Stimulated activated effector memory CD8-positive, alpha-beta T cell treated with anti-CD3 and anti-CD28 coated beads, Interleukin-12 subunit alpha, Interleukin-12 subunit beta, amount 100 ng/mL, for 72 hours (primary cell): ENCODE measurements around the gene IMMP2L.

Experiments used
- ATAC-seq: fragments of 150-1000 bp; cut with Tn5 transposase; 2 replicates; pipeline ENCODE4 v1.10.0; 2021
- DNase-seq, 2 donors: peaks; one replicate each; pipeline ENCODE4 v3.0.0; 2021 to 2022; ENCODE audit warnings: low spot score in 2 of 2
- H3K27ac Mint-ChIP-seq: one replicate; pipeline ENCODE4 v1.8.0; 2022; ENCODE audit warnings: mild to moderate bottlenecking, mixed read lengths
- H3K36me3 Mint-ChIP-seq: one replicate; pipeline ENCODE4 v1.8.0; 2022; ENCODE audit warnings: mild to moderate bottlenecking, mixed read lengths
- H3K4me1 Mint-ChIP-seq: one replicate; pipeline ENCODE4 v1.8.0; 2022; ENCODE audit warnings: mixed read lengths
- H3K4me3 Mint-ChIP-seq: one replicate; pipeline ENCODE4 v1.8.0; 2022; ENCODE audit warnings: mild to moderate bottlenecking, mixed read lengths
- H3K9me3 Mint-ChIP-seq: one replicate; pipeline ENCODE4 v1.8.0; 2022; ENCODE audit warnings: mixed read lengths

IMMP2L gene

GRCh38 chr7:110857106-110857505 is 705.2 kb downstream of the IMMP2L start:
- Mint-ChIP-seq H3K4me3 (no peak overlapping the region), H3K4me1 (no peaks in the 10 kb centered on the region), H3K9me3 (no peaks in the 10 kb centered on the region), H3K27ac (no peak overlapping the region), H3K36me3 (no peaks in the 10 kb centered on the region)
- no peak for ATAC-seq
- no peak for DNase-seq

GRCh38 chr7:110856704-110857103 is 705.6 kb downstream of the IMMP2L start:
- no peak overlapping the region for H3K27ac Mint-ChIP-seq
- no peaks in the 10 kb centered on the region for H3K4me1 Mint-ChIP-seq
- H3K4me3 Mint-ChIP-seq, result no peak overlapping the region
- ATAC-seq (no peak), DNase-seq (no peak)
- no peaks in the 10 kb centered on the region for H3K9me3 Mint-ChIP-seq
- H3K36me3 Mint-ChIP-seq, result no peaks in the 10 kb centered on the region

- Mint-ChIP-seq H3K9me3 (no peaks in the 10 kb centered on the region), H3K4me1 (no peaks in the 10 kb centered on the region), H3K27ac (no peak overlapping the region), H3K4me3 (no peak overlapping the region), H3K36me3 (no peaks in the 10 kb centered on the region)
- DNase-seq (no peak), ATAC-seq (no peak)
These were observed 707.6 kb downstream of the IMMP2L start for GRCh38 chr7:110854651-110855050.

- no peak for ATAC-seq
- Mint-ChIP-seq H3K27ac (no peak overlapping the region), H3K36me3 (no peaks in the 10 kb centered on the region), H3K4me3 (no peak overlapping the region), H3K9me3 (no peaks in the 10 kb centered on the region), H3K4me1 (no peaks in the 10 kb centered on the region)
- DNase-seq, result no peak
These were observed 708.1 kb downstream of the IMMP2L start for GRCh38 chr7:110854166-110854565.

- no peaks in the 10 kb centered on the region for H3K4me1 Mint-ChIP-seq
- no peak overlapping the region for H3K27ac Mint-ChIP-seq
- DNase-seq (no peak), ATAC-seq (no peak)
- no peaks in the 10 kb centered on the region for H3K9me3 Mint-ChIP-seq
- H3K4me3 Mint-ChIP-seq, result no peak overlapping the region
- no peaks in the 10 kb centered on the region for H3K36me3 Mint-ChIP-seq
These were observed 709.0 kb downstream of the IMMP2L start for GRCh38 chr7:110853263-110853662.

GRCh38 chr7:110852156-110852940 is 709.9 kb downstream of the IMMP2L start:
- Mint-ChIP-seq H3K27ac (no peak overlapping the region), H3K4me3 (no peak overlapping the region), H3K9me3 (no peaks in the 10 kb centered on the region), H3K4me1 (no peaks in the 10 kb centered on the region), H3K36me3 (no peaks in the 10 kb centered on the region)
- ATAC-seq (peak; percentile 61), DNase-seq (no peak)

GRCh38 chr7:110850224-110850623 is 712.1 kb downstream of the IMMP2L start:
- H3K4me3 Mint-ChIP-seq, result no peak overlapping the region
- no peak overlapping the region for H3K27ac Mint-ChIP-seq
- ATAC-seq, result no peak
- no peaks in the 10 kb centered on the region for H3K36me3 Mint-ChIP-seq
- no peaks in the 10 kb centered on the region for H3K9me3 Mint-ChIP-seq
- H3K4me1 Mint-ChIP-seq, result no peaks in the 10 kb centered on the region
- no peak for DNase-seq

- Mint-ChIP-seq H3K4me3 (no peak overlapping the region), H3K9me3 (no peaks in the 10 kb centered on the region), H3K36me3 (no peaks in the 10 kb centered on the region), H3K4me1 (no peaks in the 10 kb centered on the region), H3K27ac (no peak overlapping the region)
- ATAC-seq (no peak), DNase-seq (no peak)
These were observed 719.5 kb downstream of the IMMP2L start for GRCh38 chr7:110842796-110843195.

- H3K36me3 Mint-ChIP-seq, result no peaks in the 10 kb centered on the region
- DNase-seq, result no peak
- H3K9me3 Mint-ChIP-seq, result peaks cover 2% of the 10 kb centered on the region
- ATAC-seq, result no peak
- H3K27ac Mint-ChIP-seq, result no peak overlapping the region
- no peak overlapping the region for H3K4me3 Mint-ChIP-seq
- H3K4me1 Mint-ChIP-seq, result no peaks in the 10 kb centered on the region
These were observed 720.3 kb downstream of the IMMP2L start for GRCh38 chr7:110841840-110842545.

- DNase-seq (no peak), ATAC-seq (no peak)
- Mint-ChIP-seq H3K4me1 (no peaks in the 10 kb centered on the region), H3K36me3 (no peaks in the 10 kb centered on the region), H3K4me3 (no peak overlapping the region), H3K9me3 (peaks cover 3% of the 10 kb centered on the region), H3K27ac (no peak overlapping the region)
These were observed 722.4 kb downstream of the IMMP2L start for GRCh38 chr7:110839866-110840265.

- no peaks in the 10 kb centered on the region for H3K4me1 Mint-ChIP-seq
These were observed 726.4 kb downstream of the IMMP2L start for GRCh38 chr7:110835849-110836248.

GRCh38 chr7:110835218-110835617 is 727.1 kb downstream of the IMMP2L start:
- no peak for DNase-seq
- Mint-ChIP-seq H3K4me1 (no peaks in the 10 kb centered on the region), H3K9me3 (peaks cover 3% of the 10 kb centered on the region), H3K4me3 (no peak overlapping the region), H3K36me3 (no peaks in the 10 kb centered on the region), H3K27ac (no peak overlapping the region)
- ATAC-seq, result no peak

More at GRCh38 chr7:110835849-110836248, 726.4 kb downstream of the IMMP2L start:
- no peak for DNase-seq
- Mint-ChIP-seq H3K4me3 (no peak overlapping the region), H3K9me3 (peaks cover 3% of the 10 kb centered on the region), H3K27ac (no peak overlapping the region), H3K36me3 (no peaks in the 10 kb centered on the region)
- no peak for ATAC-seq

- no peak overlapping the region for H3K4me3 Mint-ChIP-seq
- DNase-seq, result no peak
- no peaks in the 10 kb centered on the region for H3K9me3 Mint-ChIP-seq
- no peaks in the 10 kb centered on the region for H3K36me3 Mint-ChIP-seq
- ATAC-seq, result no peak
- H3K27ac Mint-ChIP-seq, result no peak overlapping the region
- H3K4me1 Mint-ChIP-seq, result no peaks in the 10 kb centered on the region
These were observed 730.9 kb downstream of the IMMP2L start for GRCh38 chr7:110831419-110831818.

- Mint-ChIP-seq H3K27ac (no peak overlapping the region), H3K4me1 (no peaks in the 10 kb centered on the region), H3K9me3 (no peaks in the 10 kb centered on the region), H3K4me3 (no peak overlapping the region), H3K36me3 (no peaks in the 10 kb centered on the region)
- DNase-seq (no peak), ATAC-seq (no peak)
These were observed 731.5 kb downstream of the IMMP2L start for GRCh38 chr7:110830778-110831177.

- Mint-ChIP-seq H3K27ac (no peak overlapping the region), H3K36me3 (no peaks in the 10 kb centered on the region), H3K4me3 (no peak overlapping the region), H3K4me1 (no peaks in the 10 kb centered on the region), H3K9me3 (no peaks in the 10 kb centered on the region)
- ATAC-seq (no peak), DNase-seq (no peak)
These were observed 734.4 kb downstream of the IMMP2L start for GRCh38 chr7:110827936-110828335.

- Mint-ChIP-seq H3K4me1 (no peaks in the 10 kb centered on the region), H3K27ac (no peak overlapping the region), H3K4me3 (no peak overlapping the region), H3K36me3 (no peaks in the 10 kb centered on the region), H3K9me3 (no peaks in the 10 kb centered on the region)
- ATAC-seq (no peak), DNase-seq (no peak)
These were observed 734.9 kb downstream of the IMMP2L start for GRCh38 chr7:110827287-110827855.
